Ammon's horn (tissue), 1 donor: ENCODE results near the gene CDC14A.
"Not testable (repeated sequence)": the region's sequence is repeated elsewhere in the genome, so short reads cannot be mapped to it uniquely, and the experiment has no call there.

Source experiments
- DNase-seq: peaks from one replicate; pipeline ENCODE4 v3.0.0-alpha.2; 2016; ENCODE audit warnings: low spot score

CDC14A gene

DNA sequence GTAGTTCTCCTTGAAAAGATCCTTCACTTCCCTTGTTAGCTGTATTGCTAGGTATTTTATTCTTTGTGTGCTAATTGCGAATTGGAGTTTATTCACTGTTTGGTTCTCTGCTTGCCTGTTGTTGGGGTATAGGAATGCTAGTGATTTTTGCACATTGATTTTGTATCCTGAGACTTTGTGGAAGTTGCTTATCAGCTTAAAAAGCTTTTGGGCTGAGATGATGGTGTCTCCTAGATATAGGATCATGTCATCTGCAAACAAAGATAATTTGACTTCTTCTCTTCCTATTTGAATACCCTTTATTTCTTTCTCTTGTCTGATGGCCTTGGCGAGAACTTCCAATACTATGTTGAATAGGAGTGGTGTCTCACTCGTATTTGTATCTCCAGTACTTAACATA lies 55.1 kb downstream of the CDC14A start:
- DNase-seq: not testable (repeated sequence)

DNA sequence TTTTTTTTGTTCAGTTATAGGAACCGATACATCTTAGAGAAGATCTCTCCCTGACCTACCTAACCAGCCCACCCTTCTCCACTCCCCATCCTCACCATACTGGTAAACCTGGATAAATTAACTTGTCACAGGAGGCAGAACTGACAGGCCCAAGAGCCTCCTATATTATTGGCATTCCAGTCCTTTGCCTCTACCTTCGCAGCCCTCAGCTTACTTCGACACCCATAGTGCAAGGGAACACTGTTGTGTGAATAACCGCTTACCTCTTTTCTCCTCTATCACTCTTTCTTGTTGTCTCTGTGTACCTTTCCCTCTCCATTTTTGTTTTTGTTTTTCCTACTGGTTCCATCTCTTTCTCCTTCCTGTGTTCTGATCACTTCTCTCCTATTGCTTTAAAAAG lies 58.7 kb downstream of the CDC14A start:
- no peak for DNase-seq

DNA sequence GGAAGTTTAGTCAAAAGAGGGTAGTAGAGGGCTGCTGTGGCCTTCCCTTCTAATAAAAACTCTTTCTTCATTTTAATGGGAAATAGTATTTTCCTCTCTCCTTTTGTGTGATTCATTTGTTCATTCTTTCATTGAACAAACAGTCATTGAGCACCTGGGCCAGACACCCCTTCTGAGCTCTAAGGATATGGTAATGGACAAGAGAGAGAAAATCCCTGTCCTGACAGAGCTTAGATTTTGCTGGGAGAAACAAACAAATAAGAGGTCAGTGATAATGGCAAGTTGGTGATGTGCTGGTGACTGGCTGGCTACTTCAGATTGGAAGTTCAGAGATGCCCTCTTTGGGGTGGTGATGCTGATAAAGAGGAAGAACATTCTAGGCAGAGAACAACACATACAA lies 59.3 kb downstream of the CDC14A start:
- DNase-seq: no peak

DNA sequence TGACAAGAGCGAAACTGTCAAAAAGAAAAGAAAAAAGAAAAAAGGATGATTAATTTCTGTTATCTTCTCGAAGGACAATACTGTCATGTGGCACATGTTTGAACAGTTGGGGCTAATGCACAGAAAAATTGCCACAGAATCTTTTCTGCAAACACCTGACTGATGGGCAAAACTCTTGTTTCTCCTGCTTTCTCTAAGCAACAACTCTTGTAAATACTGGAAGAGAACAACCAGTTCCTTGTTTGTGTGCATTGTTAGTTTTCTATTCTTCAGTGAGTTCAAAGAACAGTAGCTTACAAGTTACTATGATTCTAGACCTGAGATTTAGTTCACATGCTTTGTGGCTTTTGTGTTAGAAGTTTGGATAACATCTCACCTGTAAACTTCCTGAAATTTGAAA lies 60.7 kb downstream of the CDC14A start:
- no peak for DNase-seq

DNA sequence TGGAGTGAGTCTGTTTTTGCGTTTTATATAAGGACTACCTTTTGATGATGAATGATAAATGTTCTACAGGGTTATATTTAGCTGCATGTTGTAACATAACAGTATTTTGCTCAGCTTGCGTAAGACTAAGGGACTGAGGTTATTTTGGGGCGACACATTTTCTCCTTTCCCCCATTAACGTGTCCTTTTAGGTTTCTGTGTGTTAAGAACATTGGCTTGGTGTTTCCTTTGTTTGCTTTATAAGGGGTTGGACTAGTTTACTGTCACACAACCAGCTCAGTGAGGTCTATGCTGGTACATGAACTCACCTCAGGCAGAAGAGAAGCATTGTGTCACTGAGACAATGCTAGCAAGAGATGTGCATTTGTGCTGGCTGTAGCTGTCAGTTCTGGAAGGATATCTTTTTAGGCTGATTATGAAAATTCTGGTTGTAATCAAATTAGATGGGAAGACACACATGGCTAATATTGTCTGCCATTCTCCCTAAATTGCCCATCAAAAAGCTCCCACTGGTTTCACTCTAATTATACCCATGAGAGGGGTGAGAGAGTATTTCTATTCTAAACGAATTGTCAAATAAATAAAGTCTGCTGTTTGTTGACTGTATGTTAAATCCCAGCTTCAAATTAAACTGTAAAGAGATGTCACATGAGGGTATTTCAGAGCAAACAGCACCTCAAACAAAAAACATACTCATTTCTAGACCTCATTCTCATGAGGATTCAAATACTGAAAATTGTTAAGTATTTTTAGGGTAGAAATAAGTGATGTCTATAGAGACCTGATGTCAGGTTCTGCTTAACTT lies 62.6 kb downstream of the CDC14A start:
- no peak for DNase-seq

DNA sequence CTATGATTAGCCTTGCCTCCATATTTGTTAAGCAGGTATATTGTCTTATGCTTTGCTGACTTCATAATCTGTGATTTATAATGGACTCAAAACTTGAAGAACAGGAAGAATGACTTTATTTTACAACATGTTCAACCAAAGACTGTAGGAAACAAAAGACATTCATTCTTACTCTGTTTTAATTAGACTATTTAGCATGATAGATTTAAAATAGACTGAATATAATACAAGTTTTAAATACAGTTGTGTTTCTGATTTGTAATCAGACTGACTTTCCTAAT lies 63.1 kb downstream of the CDC14A start:
- no peak for DNase-seq

DNA sequence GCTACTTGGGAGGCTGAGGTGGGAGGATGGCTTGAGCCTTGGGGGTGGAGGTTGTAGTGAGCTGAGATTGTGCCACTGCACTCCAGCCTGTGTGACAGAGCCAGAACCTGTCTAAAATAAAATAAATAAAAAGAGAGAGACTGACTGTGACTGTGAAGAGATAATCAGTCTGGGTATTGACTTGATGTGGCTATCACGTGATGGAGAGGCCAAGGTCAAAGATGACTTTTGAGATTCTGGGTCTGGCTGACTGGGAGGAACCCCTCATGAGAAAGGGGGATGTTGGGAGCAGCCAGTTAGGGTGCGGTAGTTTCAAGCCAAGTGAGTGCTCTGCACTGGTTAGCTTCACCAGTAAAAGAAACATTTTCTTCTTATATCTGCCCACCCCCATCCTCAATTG lies 66.8 kb downstream of the CDC14A start:
- DNase-seq: no peak

DNA sequence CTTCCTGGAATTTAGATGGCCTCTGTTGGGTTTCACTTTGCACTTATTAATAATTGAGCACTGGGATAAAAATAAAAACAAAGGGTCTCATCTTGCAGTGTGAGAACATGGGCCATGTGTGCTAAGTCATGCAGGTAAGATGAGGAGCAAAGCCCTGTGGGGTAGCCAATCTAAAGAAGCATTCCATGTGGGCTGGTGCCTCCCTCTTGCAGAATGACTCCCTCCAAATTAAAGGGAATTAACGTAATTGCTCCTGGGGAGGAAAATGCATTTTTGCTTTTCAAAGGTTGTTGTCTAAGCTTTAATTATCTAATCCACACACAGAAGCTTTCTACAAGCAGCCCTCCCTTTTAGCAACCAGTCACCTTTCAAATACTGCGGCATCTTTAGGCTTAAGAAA lies 69.8 kb downstream of the CDC14A start:
- no peak for DNase-seq

DNA sequence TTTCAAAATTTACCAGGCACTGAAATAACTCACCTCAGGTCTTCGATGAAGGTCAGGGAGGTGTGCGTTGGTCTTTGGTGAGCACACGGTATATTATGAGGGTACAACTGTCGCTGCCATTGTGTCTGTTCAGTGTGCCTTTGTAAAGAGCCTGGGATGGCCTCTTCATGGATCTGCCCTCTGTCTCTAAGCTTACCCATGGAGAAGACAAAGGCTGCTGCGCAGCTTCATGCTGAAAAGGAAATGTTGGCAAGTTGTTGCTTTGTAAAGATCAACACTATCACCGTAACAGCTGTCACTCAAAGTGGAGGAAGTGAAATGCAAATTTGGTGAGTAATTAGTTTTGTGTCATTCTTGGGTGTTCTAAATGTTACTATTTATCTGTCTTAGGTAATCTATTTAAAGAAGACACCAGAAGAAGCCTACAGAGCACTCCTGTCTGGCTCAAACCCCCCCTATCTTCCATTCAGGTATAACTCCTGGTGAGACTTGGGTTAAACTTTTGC lies 71.6 kb downstream of the CDC14A start:
- no peak for DNase-seq

DNA sequence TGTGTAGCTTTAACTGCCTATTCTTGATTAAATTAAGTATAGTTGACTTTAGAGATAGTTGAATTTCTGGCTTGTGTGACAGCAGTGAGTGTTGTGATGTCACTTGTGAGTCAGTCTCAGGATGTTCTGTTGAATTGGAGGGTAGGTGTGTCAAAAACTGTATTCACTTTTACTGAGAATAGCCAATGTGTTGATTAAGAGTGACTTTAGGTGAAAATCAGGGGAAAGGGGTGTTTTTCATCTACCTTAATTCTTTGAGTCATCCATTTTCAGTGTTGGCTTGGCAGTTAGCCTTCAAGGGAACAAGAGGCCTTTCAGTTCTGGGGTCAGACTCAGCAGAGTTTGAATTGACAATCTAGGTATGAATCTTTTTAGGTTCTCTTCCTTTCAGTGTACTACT lies 75.9 kb downstream of the CDC14A start:
- DNase-seq: no peak

DNA sequence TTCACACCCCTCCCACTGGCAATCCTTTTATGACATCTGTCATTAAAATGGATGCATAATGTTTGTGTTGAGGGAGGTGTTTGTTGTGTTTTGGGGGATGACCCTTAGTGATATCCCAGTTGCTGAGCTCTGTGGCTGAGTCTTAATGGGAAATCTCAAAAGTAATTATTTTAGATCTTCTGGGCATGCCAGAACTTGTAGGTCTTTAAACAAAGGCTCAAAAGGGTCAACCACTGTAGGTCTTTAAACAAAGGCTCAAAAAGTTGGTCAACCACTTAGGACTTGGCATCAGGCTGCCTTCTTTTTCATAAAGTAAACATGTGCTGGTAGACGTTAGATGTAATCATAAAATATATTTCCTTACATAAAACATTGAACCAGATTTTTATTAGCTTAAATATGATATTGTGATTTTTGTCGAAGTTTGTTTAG lies 78.0 kb downstream of the CDC14A start:
- no peak for DNase-seq

DNA sequence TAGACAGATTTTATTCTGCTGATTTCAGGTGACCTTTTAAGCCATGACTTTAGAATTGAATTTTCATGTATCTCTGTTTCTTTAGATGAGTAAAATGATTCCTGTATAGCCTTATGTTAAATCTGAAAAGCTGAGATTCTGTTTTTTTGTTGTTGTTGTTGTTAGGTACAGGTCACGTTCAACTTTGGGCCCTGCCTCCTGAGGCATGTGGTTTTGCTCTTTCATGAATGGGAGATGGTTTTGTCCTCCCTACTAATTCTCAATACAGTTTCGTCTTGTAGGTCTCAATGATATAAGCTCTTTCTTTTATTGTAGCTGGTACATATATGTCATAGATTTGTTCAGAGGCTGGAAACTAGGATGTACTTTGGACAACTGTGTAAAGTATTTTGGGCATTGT lies 79.6 kb downstream of the CDC14A start:
- DNase-seq: no peak

DNA sequence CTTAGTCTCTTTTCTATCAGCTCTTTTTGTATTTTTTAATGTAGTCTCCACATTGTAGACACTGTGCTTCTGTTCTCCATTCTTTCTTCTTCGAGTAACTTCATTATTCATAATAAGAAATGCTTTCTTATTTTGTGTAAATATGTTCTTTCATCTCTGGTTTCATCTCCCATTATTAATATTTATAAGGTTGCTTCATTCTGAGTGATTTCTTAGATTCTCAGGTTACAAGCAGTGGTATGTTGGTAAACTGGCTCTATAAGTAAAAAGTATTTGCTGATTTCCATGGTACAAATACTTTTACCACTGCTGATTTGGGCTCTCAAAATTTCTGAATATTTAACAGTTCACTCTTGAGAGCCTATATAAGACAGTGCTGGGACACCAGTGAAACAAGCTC lies 81.3 kb downstream of the CDC14A start:
- no peak for DNase-seq

DNA sequence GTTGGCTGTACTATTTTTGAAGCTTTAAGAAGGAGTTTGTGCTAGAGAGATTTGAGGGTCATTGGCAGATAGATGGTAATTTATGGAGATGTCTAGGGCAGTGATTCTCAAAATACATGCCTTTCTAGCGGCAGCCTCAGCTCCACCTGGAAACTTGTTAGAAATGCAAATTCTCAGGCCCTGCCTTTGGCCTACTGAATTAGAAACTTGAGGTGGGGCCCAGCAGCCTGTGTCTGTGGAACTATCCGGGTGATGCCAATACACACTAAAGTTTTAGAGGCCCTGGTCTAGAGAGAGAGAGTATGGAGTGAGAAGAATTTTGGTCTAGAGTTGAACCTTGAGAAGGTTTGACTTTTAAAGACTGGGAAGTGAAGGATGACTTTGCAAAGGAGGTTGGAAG lies 82.5 kb downstream of the CDC14A start:
- no peak for DNase-seq

DNA sequence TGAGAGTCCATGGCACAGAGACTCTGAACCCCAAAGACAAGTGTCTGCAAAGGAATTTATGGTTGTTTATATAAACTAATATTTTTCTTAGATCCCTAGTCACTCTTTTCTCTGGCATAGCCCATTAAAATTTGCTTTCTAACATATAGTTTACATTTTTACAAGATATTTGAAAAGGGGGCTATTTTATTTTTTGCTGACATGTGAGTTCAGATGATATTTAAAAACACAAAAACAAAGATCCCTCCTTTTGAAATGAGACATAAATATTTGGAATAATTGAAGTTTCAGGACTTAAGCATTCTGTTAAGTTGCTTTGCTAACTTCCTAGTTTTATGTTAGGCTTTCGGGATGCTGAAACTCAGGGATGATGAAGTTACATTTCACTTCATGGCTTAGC lies 86.1 kb downstream of the CDC14A start:
- DNase-seq: no peak

DNA sequence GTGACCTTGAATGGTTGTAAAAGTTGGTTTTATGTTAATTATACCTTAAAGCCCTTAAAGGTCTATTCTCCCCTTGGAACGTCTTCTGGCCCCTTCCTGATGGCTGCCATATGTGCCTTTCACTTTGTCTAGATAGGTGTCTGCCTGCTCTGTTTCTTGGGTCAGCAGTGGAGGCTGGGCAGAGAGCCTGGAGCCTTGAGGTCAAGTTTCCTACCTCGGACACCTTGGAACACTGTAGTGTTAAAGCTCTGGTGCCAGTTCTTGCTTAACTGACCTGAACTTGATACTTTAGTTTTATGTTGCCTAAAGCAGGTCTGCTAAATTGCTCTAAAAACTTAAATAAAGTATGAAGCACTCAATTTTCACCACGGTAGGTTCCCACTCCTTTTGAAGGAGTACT lies 86.5 kb downstream of the CDC14A start:
- no peak for DNase-seq

DNA sequence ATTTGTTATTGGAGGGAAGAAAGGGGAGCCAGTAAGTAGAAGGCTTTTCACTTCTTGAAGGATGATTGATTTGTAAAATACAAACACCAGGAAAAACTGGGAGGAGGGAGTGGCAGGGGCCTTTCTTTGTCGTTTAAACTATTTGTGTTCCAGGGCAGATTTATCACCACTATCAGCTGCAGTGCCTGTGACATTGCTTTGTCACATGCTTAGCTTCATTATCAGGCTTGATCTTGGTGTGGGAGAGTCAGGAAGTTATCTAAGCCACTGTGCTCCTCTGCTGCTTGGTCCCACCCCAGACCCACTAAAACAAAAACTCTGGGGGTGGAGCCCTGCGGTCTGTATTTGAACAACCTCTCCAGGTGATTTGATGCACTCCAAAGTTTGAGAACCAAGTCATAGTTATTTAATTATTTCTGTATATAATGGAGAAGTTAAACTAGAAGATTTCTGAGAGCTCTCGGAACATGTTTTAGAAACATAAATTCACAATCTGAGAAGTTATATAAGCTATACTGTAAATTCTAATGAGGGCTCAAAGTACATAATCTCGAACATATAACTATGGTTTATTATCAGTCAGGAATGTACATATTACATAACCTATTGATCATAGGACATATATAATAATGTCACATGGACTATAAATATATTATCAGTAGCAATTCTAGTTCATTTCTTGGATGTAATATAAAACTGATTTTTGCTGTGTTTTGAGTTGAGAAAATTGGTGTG lies 87.9 kb downstream of the CDC14A start:
- no peak for DNase-seq

DNA sequence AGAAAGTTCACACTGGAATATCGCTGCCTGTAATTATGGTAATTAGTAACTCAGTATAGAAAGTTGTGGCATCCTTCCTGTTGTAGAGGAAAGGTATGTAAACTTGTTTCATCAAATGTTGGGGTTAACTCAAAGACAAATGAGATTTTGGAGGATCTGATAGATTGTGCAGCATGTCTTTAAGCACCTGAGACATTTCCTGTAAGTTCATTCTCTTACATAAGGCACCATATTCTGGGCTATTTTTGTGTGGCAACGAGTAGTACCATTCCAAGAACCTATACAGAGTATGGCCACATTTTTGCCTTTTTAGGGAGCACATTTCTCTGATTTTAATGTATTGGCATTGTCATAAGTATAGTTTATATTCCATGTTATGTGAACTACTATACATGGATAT lies 88.8 kb downstream of the CDC14A start:
- DNase-seq: no peak

DNA sequence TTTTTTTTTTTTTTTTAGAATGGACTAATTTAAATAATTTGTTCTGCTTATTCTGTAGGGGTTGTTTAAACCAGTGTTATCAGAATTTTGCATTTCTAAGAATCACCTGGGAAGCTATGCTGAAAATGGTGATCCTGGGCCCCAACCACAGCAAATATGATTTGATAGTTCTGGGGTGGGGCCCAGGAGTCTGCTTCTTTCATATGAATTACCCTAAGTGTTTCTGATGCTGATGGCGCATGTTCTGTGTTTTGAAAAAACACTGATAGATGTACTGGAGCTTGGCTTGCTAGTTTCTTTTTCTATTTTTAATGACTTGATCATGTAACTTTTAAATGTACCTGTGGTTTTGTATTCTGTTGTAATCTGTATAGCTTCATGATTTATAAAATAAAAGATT lies 89.3 kb downstream of the CDC14A start:
- no peak for DNase-seq

DNA sequence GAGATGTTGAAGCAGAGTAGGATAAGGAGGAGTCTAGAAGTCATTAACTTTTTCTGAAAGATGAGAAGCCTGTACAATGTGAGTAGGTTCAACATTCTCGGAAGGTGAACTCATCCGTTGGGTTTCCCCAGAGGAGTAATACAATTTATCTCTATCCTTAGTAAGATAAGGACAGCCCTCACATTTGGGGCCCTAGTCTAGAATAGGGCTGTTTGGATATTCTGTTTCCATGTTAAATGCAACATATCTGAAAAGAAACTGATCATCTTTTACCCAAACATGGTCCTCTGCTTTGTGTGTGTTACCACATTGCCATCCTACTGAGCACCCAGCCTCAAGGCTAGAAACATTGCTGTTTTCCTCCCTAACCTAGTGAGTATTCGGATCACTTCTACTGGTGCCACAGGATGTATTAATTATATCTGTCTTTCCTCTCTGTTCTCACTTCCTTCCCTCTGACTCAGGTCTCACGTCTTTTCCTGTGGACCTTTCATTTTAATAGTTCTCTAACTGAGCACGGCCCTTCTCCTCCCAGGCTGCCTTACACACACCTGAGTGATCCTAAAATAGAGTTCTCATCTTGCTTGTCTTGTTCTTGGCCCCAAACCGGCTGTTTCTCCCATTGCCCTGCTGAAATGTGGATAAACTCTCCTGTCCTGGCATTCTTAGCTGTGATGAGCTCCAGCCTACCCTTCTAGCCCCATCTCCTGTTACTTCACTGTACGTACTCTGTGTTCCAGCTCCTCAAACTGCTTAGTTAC lies 91.7 kb downstream of the CDC14A start:
- no peak for DNase-seq

DNA sequence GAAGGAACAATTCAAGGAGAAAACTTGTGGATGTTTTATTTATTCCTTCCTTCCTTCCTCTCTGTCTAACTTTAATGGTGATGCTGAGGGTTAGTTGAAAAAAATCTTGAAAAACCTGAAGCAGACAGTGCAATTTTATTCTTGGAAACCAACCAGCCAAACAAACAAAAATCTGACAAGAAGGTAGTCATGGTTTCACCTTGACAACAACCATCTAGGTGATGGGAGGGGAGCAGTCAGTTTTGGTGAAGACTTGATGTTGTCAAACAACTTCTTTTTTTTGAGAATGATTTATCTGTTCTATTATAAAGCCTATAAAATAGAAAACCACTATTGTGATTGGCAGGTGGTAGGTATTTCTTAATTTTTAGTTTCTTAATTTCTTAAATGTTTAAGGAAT lies 93.3 kb downstream of the CDC14A start:
- DNase-seq: no peak

DNA sequence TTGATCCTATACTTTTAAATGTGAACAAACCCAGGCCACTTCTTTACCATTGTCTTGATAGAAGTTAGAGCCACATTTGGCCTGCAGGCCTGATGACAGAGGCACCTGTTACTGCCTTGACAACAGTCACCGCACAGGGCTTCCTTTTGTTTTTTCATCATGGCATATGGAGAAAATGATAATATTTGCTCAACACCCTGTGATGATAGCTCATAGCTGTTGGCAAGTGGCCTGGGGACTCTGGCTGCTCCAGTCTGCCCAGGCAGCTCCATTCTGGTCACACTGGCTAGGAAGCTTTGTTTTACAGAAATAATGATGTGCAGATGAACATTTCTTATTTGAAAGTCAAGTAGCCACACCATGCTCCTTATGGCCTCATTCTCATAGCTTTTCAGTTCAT lies 96.1 kb downstream of the CDC14A start:
- peak; percentile 11 for DNase-seq

DNA sequence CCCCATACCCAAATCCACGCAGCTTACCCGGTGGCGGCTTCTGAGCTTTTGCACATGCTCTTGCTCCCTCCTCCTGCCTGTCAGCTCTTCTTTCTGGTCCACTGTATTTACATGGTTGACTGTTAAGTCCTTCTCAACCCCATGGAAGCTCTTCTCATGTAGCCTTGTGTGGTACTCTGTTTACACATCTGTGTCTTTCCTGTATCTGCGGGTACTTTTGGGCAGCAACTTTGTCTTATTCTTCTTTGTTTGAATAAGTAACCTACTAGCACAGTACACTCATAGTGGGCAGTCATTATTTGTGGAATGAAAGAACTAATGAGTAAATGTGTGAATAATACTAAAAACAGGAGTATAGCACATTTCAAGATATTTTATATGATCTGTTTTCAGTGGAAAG lies 97.2 kb downstream of the CDC14A start:
- no peak for DNase-seq
